ENCODE measurements around the gene ZC3H10. TPM values are rescaled to one million over a fixed set of nuclear protein-coding genes. Genes with fewer than 3 reads are reported as not detected.
"Not testable (repeated sequence)": the region's sequence is repeated elsewhere in the genome, so short reads cannot be mapped to it uniquely, and the experiment has no call there.

ZC3H10 gene, protein sequence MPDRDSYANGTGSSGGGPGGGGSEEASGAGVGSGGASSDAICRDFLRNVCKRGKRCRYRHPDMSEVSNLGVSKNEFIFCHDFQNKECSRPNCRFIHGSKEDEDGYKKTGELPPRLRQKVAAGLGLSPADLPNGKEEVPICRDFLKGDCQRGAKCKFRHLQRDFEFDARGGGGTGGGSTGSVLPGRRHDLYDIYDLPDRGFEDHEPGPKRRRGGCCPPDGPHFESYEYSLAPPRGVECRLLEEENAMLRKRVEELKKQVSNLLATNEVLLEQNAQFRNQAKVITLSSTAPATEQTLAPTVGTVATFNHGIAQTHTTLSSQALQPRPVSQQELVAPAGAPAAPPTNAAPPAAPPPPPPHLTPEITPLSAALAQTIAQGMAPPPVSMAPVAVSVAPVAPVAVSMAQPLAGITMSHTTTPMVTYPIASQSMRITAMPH
- 4.6 TPM for total RNA-seq

DNA sequence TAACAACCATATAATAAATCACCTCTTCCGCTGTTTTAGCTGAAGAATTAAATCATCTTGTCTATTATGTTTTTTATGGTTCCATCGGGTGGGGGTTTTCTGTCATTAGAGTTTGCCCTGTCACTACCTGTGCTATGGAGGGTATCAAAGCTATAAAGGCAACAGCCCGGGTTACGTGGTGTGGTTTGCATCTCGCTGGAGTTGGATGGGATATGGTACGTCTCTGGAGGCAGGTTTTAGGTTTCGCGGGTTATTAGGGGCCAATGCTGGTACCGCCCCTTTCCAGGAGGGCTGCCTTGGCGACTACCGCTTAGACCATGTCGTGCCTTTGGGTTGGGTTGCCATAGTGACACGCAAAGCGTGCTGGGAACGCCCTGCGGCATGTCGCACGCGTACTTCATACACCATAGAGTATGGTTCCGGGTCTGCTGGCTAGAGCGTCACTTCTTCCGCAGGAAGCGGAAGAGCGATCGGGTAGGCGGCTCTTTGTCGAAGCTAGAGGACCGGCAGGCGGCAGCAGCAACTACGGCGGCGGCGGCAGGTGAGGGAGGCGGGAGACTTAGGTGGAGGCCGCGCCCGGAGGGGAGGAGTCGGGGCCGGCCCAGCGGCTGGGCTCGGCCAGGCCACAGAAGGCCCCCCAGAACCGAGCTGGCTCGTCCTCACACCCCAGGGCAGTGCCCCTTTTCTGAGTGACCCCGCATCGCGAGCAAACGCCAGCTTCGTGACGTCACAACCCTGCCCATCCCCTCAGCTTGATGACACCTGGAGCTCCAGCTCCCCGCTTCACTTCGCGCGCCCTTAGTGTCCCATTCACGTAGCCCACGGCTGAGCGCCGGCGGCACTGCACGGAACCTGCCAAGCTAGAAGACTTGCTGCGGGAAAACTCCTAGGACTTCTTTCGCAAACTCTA, at the start of gene ZC3H10:
ZC3H10 (plus strand) TSS at position 489 of the 910 bp plus-strand sequence. CDS start 2,297 bp downstream, outside the sequence.
- ATAC-seq (peak; percentile 75), DNase-seq (ENCODE audit: low spot score) (peak; percentile 99)

- no peak for ATAC-seq
- DNase-seq (ENCODE audit: low spot score): no peak
Measured at GRCh38 chr12:56071648-56072047, 46.4 kb upstream of the ZC3H10 start.

DNA sequence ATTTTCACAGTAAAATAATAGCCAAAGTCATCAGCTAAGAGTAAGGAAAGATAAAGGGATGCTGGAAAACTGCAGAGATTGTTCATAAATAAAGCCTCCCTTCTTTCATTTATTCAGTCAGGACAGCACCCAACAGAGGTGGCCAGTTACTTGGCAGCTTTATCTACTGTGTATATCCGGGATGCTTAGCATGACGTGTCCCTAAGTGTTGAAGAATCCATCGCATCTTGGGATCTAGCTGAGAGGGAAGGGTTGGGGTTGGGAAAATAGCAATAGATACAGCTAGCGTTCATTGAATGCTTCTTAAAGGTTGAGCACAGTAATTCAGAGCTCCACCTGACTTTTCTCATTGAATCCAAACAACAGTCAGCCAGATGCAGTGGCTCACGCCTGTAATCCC, 43.7 kb upstream of the ZC3H10 start:
- DNase-seq (ENCODE audit: low spot score) (no peak), ATAC-seq (no peak)

DNA sequence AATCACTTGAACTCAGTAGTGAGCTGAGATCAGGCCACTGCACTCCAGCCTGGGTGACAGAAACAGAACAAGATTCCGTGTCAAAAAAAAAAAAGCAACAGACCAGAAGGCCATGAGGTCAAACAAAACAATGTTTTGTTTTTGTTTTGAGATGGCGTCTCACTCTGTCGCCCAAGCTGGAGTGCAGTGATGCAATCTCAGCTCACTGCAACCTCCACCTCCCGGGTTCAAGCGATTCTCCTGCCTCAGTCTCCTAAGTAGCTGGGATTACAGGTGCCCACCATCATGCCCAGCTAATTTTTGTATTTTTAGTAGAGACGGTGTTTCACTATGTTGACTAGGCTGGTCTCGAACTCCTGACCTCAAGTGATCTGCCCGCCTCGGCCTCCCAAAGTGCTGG, 40.1 kb upstream of the ZC3H10 start:
- not testable (repeated sequence) for DNase-seq (ENCODE audit: low spot score); ATAC-seq

GRCh38 chr12:56078427-56078826, 39.6 kb upstream of the ZC3H10 start:
- DNase-seq (ENCODE audit: low spot score) (no peak), ATAC-seq (no peak)

DNA sequence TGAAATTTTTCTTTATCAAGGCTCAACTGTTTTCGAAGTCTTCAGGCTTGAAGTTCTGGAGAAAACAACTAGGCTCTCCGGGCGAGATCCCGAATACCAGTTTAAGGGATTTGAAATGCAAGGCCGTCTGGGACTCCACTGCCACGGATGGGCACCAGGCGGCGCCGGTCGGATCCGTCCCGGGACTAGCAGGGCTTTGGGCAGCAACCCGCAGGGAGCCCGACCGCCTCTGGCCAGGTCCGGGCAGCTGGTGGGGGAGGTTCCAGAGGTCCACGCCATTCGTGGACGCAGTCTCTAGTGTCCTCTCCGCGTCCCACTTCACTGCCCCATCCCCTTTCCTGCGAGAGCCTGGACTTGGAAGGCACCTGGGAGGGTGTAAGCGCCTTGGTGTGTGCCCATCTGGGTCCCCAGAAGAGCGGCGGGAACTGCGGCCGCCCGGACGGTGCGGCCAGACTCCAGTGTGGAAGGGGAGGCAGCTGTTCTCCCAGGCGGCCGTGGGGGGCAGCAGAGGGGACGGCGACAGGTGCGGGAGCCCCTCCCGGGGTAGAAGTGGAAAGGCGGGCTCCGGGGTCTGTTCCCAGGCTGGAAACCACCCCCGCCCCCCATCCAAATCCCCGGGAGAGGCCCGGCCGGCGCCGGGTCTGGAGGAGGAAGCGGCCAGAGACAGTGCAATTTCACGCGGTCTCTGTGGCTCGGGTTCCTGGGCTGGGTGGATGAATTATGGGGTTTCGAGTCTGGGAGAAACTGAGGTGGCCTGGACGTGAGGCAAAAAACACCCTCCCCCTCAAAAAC, 38.9 kb upstream of the ZC3H10 start:
- ATAC-seq (peak; percentile 64), DNase-seq (ENCODE audit: low spot score) (peak; percentile 92)

GRCh38 chr12:56079723-56080555, 38.1 kb upstream of the ZC3H10 start, which contains the start of gene ERBB3:
Gene ERBB3 (plus strand): TSS chr12:56080165. CDS start chr12:56080301, 136 bp downstream.
- peak; percentile 88 for DNase-seq (ENCODE audit: low spot score)
- peak; percentile 73 for ATAC-seq

- peak; percentile 93 for DNase-seq (ENCODE audit: low spot score)
- ATAC-seq: peak; percentile 64
Measured at GRCh38 chr12:56080556-56081138, 37.4 kb upstream of the ZC3H10 start.

DNA sequence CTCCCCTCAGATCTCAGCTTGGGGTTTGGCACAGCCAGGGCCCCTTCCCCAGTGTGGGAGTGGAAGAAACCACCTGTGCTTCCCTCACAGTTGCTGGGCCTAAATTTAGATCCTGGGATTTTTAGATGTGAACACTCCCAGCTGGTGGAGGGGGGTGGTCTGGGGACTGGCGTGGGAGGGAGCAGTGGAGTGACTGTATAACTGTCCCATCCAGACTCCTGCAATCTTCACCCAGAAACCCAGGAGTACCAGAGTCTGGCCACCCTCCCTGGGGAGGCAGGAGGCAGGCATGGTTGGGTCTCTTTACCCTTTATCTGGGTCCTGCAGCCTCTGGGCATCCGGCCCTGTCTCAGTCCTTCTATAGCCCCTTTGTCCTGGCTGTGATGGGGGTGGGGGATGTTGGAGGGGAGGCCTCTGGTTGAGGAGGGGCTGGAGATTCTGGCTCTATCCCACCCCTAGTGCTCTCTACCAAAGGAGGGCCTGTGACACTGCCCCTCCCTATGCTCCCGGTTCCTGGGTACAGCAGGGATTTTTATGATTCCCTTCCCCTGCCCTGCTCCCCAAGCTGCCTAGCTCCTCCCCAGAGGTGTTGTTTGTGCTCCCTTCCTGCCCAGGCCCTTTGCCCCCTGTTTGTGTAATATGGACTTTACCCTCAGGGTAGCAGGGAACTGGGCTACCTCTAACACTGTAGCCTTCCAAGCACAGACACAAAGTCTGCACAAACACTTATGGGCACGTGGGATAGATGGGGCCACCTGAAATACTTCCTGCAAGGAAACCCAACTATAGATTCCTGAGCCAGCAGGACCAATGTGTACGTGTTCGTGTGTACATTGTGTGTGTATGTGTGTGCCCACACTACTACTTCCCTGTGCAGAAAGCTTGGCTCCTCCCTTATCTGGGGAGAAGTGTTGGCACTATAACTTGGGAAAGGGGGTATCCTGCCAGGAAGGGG, 36.4 kb upstream of the ZC3H10 start:
- ATAC-seq: peak; percentile 51

GRCh38 chr12:56082382-56082781, 35.7 kb upstream of the ZC3H10 start:
- DNase-seq (ENCODE audit: low spot score) (no peak), ATAC-seq (no peak)

More for the DNA sequence above, 36.4 kb upstream of the ZC3H10 start:
- DNase-seq (ENCODE audit: low spot score): peak; percentile 95

GRCh38 chr12:56082967-56083366, 35.1 kb upstream of the ZC3H10 start:
- DNase-seq (ENCODE audit: low spot score): no peak
- ATAC-seq: no peak

- ATAC-seq: no peak
- DNase-seq (ENCODE audit: low spot score): peak; percentile 67
Measured at GRCh38 chr12:56084958-56085543, 33.0 kb upstream of the ZC3H10 start.

GRCh38 chr12:56086096-56086495, 32.0 kb upstream of the ZC3H10 start:
- no peak for ATAC-seq

GRCh38 chr12:56086608-56087007, 31.5 kb upstream of the ZC3H10 start:
- DNase-seq (ENCODE audit: low spot score): no peak
- ATAC-seq: no peak

More at GRCh38 chr12:56086096-56086495, 32.0 kb upstream of the ZC3H10 start:
- no peak for DNase-seq (ENCODE audit: low spot score)

DNA sequence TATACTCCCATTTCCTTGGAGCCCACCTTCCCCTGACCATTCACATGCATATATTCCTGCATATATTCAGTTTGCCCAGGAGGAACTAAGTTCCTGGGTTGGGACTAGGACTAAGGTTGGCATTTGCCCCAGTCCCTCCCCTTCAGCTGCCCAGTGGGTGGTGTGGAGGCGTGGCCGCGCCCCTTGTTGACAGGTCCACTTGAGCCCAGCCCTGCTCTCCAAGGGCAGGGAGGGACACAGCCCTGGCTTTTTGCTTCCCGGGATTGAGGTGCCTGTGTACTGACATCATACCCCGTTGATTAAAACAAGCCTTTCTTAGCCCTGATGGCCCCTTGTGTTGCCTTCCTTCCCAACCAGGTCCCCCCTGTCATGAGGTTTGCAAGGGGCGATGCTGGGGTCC, 30.8 kb upstream of the ZC3H10 start:
- DNase-seq (ENCODE audit: low spot score) (peak; percentile 91), ATAC-seq (peak; percentile 90)

DNA sequence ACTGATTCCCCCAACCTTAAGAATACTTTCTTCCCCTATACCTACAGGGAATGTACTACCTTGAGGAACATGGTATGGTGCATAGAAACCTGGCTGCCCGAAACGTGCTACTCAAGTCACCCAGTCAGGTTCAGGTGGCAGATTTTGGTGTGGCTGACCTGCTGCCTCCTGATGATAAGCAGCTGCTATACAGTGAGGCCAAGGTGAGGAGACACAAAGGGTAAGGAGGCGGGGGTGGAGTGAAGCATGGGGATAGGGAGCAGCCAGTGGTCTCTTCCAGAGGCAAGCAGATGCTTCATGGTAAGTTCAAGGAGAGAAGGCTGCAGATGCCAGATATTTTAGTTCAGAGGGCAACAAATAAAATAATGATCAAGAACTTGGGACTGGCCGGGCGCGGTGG, 20.3 kb upstream of the ZC3H10 start:
- no peak for DNase-seq (ENCODE audit: low spot score)
- no peak for ATAC-seq

- ATAC-seq (peak; percentile 16), DNase-seq (ENCODE audit: low spot score) (no peak)
Measured at GRCh38 chr12:56098592-56098991, 19.5 kb upstream of the ZC3H10 start.

- ATAC-seq: no peak
- DNase-seq (ENCODE audit: low spot score): no peak
Measured at GRCh38 chr12:56099787-56100186, 18.3 kb upstream of the ZC3H10 start.

Data from left lobe of liver (tissue), 2 donors.